ENCODE results near the gene CASR.

Gene CASR

GRCh38 chr3:122307976-122308375 is 124.5 kb downstream of the CASR start:
- no peak for DNase-seq

- peak; percentile 68 for DNase-seq
These were observed 126.9 kb downstream of the CASR start for GRCh38 chr3:122310361-122310760.

DNA sequence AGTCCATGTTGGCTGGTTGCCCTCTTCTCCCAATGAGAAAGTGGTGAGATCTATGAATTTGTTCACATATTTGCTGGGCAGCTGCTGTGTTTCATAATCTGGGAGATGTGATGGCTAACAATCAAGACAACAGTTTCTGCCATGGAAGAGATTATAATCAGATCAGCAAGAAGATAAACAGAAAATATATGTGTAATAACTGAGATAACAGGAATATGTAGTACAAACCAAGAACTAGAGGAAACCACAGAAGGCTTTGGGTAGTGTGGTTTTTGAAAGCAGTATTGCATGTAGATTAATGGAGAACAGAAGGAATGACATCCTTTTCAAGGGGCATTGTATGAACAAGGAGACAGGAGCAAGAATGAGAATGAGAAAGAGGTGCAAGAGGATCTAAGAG is 129.4 kb downstream of the CASR start:
- DNase-seq: no peak

DNA sequence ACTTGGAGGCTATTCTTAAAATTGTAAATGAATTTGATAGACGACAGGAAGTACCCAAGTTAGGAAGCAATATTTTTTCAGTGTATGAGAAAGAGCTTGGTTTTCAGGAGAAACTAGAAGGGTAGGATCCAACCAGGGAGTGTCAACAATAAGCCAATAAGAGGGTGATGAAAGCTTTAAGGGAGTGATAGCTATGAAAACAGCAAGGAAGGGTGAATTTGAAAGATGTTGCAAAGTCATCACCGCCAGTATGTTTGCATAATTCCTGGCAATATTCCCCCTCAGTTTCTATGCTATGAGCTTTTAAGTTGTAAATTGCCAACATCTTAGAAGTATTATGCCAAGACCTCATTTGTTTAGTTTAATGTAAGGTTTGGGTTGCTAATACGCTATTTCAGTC is 129.8 kb downstream of the CASR start:
- no peak for DNase-seq

DNA sequence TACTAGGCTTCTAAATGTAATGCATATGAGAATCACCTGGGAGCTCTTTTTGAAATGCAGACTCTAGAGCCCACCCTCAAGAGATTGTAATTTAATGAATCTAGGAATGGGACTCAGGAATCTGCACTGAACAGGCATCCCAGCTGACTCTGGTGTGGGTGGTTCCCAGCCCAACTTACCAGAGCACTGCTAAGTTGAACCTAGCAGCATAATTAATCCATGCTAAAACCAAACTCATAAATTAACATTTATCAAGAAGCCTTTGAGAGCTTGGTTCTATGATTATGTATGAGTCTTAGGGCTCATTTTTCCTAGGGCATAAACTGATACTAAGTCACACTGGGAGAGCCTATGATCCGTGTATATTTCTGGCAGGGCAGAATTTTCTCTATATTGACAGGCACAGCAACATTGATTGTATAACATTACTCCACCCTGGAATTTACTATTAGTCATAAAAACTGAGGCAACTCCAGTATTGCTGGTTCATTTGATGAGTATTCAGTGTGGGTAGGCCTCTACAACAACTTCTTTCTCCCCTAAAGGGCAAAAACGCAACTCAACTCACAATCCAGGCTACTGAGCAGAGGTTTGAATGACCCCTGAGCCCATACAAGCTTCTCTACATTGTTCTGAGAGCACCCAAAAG is 130.9 kb downstream of the CASR start:
- DNase-seq: no peak

GRCh38 chr3:122315619-122316018 is 132.2 kb downstream of the CASR start:
- DNase-seq: no peak

DNA sequence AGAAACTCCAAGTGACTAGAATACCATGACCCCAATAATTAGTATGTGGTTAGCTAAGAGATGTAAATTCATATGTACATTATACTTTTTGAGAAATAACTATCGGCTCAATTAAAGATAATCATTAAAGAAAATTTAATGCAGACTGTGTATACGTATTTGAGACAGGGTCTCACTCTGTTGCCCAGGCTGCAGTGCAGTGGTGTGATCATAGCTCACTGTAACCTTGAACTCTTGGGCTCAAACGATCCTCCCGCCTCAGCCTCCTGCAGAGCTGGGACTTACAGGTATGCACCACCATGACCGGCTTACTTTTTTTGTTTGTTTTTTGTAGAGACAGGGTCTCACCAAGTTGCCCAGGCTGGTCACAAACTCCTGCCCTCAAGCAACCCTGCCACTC is 132.9 kb downstream of the CASR start:
- no peak for DNase-seq

GRCh38 chr3:122318620-122319019 is 135.2 kb downstream of the CASR start:
- DNase-seq: no peak

DNA sequence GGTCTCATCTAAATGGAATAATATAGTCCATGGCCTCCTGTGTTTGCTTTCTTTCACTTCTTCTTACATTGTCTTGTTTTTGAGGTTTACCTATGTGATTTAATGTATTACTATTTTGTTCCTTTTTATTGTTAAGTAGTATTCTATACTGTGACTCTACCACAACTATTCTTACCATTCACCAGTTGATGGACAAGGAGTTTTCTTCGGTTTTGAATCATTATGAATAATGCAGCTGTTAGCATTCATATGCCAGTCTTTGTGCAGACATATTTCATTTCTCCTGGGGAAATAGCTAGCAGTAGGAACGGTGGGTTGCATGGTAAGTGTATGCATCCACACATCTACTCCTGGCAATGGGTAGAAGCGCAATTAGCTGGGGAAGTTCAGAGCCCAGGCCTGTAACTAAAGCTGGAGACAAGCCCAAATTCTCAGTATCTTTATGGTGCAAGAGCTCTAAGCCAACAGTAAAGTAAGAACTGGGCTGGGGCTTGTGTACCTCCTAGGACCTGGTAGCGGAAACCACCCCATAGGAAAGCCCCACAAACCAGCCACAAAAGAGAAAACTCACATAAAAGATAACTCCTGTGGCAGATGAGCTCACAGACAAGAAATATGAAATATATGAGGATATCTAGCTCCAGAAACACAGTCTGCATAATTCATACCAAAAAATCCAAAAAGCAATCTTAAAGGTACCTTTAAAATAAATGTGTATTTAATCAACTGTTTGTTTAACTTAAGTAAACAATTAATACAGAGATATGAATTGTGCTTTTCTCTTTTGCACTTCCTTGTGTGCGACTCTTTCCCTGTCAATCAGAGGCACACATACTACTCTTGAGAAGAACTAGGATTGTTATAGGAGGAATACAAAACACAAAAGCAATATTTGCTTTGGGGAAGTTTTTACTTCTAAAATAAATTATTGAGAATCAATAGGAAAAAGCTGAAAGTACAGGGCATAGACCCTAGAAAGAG is 138.9 kb downstream of the CASR start:
- peak; percentile 31 for DNase-seq

DNA sequence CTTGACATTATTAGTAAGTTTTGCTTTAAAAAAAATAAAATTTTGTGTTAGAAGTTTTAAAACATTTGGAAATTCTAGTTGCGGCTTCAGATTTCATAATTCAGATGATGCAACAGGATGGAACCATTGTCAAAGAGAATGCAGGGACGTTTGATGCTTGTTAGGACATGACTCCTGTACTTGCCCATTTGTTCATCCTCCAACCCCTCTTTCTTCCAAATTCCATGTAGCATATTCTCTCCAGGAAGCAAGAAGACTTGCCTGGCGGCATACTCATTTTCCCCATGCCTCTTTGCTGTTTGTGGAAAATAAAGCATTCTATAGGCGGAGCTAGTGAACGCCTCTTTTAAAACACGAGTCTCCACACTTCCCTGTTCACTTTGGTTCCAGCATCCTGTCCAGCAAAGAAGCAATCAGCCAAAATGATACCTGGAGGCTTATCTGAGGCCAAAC is 141.4 kb downstream of the CASR start, which contains the start of gene CSTA:
CSTA (plus strand) TSS at position 378 of the 453 bp plus-strand sequence; CDS start at position 423, 45 bp downstream.
- no peak for DNase-seq

DNA sequence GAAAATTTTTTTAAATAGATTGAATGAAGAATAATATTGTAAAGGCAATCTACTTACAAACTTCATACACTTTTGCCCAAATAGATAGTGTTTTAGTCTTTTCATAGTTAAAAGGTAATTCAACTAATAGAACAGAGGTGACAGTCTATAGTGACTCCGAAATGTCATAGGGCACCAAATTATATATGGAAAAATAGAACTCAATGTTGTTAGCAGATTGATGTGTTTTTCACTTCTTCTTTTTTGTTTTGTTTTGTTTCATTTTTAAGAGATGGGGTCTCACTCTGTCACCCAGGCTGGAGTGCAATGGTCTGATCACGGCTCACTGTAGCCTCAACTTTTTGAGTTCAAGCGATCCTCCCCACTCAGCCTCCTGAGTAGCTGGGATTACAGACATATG is 142.3 kb downstream of the CASR start:
- DNase-seq: no peak

DNA sequence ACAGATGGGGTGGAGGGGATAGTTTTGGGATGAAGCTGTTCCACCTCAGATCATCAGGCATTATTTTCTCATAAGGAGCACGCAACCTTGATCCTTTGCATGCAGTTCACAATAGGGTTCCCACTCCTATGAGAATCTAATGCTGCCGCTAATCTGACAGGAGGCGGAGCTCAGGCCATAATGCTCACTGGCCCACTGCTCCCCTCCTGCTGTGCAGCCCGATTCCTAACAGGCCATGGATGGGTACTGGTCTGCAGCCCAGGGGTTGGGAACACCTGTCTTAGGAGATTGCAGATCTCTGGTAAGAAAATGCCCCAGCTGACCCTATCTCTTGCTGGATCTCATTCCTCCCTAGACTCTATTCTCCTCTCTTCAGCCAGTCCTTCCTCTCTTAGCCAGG is 148.4 kb downstream of the CASR start:
- DNase-seq: no peak

DNA sequence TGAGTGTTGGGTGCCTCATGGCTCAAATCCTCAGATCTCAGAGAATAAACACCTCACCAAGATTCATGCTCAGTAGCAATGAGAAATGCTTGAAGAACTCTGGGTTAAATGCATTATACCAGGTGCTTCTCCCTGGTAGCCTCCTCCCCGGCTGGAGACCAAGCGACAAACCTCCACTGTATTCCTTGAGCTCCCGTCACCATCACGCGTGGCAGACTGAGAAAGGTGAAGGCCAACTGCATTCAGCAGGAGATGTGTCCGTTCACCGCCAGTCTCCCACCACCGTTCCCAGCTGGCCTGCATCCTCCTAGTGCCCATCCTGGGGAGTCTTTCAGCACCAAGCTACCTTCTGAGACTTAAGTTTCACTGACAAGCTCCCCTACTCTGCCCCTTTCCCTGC is 149.1 kb downstream of the CASR start:
- DNase-seq: no peak
